Fibroblast of pulmonary artery (primary cell): ENCODE data around the gene ACTC1.

Source experiments
- DNase-seq: peaks from one replicate; pipeline ENCODE4 v3.0.0-alpha.2; 2010; ENCODE audit warnings: low read depth
- H3K4me3 ChIP-seq: replicated peaks from 2 replicates; pipeline ENCODE4 v1.5.1; 2011; ENCODE audit warnings: low read depth, mild to moderate bottlenecking, control low read depth, low read length, moderate library complexity
- CTCF ChIP-seq: IDR thresholded peaks from 2 replicates; pipeline ENCODE4 v1.5.1; 2011; ENCODE audit warnings: mild to moderate bottlenecking, control low read depth, low read length, inconsistent platforms; ENCODE audit errors: missing control alignments

ACTC1 gene

GRCh38 chr15:34776606-34777105 is 18.7 kb downstream of the ACTC1 start:
- no peak for DNase-seq
- H3K4me3 ChIP-seq, result no peak overlapping the region
- TF ChIP-seq CTCF, result no peak

- H3K4me3 ChIP-seq, result no peak overlapping the region
- no peak for DNase-seq
- TF ChIP-seq CTCF, result no peak
These were observed 21.4 kb downstream of the ACTC1 start for GRCh38 chr15:34773917-34774316.

- no peak for DNase-seq
- H3K4me3 ChIP-seq, result no peak overlapping the region
- no peak for TF ChIP-seq CTCF
These were observed 22.3 kb downstream of the ACTC1 start for GRCh38 chr15:34773013-34773412.

GRCh38 chr15:34772312-34772711 is 23.0 kb downstream of the ACTC1 start:
- DNase-seq, result no peak
- no peak for TF ChIP-seq CTCF

GRCh38 chr15:34769711-34770110 is 25.6 kb downstream of the ACTC1 start:
- DNase-seq, result no peak
- no peak overlapping the region for H3K4me3 ChIP-seq
- TF ChIP-seq CTCF, result no peak

More at GRCh38 chr15:34772312-34772711, 23.0 kb downstream of the ACTC1 start:
- no peak overlapping the region for H3K4me3 ChIP-seq

GRCh38 chr15:34768530-34768929 is 26.8 kb downstream of the ACTC1 start:
- DNase-seq, result no peak
- H3K4me3 ChIP-seq, result no peak overlapping the region
- no peak for TF ChIP-seq CTCF

- no peak for TF ChIP-seq CTCF
- no peak for DNase-seq
- no peak overlapping the region for H3K4me3 ChIP-seq
These were observed 29.6 kb downstream of the ACTC1 start for GRCh38 chr15:34765741-34766140.
